ENCODE data around the gene ZNF593.
A peak's percentile ranks its signal among the peaks of the same experiment; 100 is the strongest.

Gene ZNF593

DNA sequence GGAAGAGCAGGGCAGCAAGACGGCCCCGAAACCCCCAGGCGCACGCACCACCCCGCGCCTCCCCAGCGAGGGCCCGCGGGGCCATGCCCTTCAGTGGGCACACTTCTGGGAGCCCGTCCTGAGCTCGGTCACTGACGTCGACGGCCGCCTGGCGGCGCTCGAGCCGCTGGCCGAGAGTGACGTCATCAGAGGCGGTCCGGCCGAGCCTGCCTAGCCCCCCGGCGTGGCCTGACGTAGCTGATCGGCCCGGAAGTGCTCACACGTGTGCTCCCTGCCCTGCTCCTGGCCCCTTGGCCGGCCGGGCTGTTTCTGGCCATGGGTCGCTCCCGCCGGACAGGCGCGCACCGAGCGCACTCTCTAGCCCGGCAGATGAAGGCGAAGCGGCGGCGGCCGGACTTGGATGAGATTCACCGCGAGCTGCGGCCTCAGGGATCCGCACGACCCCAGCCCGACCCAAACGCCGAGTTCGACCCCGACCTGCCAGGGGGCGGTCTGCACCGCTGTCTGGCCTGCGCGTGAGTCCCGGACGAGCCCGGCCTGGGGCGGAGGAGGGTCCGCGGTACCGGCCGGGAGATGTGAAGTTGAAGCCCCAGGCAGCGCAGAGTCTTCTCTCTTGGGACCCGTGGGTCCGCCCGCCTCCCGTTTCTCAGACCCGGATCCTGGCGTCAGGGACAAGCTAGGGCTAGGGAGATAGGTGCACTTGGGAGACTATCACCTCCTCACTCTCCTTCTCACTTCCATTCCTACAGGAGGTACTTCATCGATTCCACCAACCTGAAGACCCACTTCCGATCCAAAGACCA lies at the start of gene ZNF593:
TSS of gene ZNF593 (plus strand) at position 240 of the 803 bp plus-strand sequence. CDS start at position 316, 76 bp downstream.
- peak within 1 kb of the TSS; percentile 88 for H3K4me3 Mint-ChIP-seq
- no peaks in the 10 kb centered on the region for H3K9me3 Mint-ChIP-seq
- H3K27ac Mint-ChIP-seq, result peak within 1 kb of the TSS; percentile 95
- H3K36me3 Mint-ChIP-seq (ENCODE audit: low read depth), result peaks cover 31% of the 10 kb centered on the region
- peaks cover 2% of the 10 kb centered on the region for H3K27me3 Mint-ChIP-seq
- peaks cover 19% of the 10 kb centered on the region for H3K4me1 Mint-ChIP-seq (ENCODE audit: low read depth)
- DNase-seq, result peak; percentile 94

- no peaks in the 10 kb centered on the region for H3K9me3 Mint-ChIP-seq
- peaks cover 72% of the 10 kb centered on the region for H3K4me1 Mint-ChIP-seq (ENCODE audit: low read depth)
- no peak for DNase-seq
- H3K27me3 Mint-ChIP-seq, result no peaks in the 10 kb centered on the region
- H3K36me3 Mint-ChIP-seq (ENCODE audit: low read depth), result peaks cover 58% of the 10 kb centered on the region
- H3K4me3 Mint-ChIP-seq, result no peak overlapping the region
- H3K27ac Mint-ChIP-seq, result no peak overlapping the region
Observed at GRCh38 chr1:26121854-26122773, 47.6 kb upstream of the ZNF593 start.

DNA sequence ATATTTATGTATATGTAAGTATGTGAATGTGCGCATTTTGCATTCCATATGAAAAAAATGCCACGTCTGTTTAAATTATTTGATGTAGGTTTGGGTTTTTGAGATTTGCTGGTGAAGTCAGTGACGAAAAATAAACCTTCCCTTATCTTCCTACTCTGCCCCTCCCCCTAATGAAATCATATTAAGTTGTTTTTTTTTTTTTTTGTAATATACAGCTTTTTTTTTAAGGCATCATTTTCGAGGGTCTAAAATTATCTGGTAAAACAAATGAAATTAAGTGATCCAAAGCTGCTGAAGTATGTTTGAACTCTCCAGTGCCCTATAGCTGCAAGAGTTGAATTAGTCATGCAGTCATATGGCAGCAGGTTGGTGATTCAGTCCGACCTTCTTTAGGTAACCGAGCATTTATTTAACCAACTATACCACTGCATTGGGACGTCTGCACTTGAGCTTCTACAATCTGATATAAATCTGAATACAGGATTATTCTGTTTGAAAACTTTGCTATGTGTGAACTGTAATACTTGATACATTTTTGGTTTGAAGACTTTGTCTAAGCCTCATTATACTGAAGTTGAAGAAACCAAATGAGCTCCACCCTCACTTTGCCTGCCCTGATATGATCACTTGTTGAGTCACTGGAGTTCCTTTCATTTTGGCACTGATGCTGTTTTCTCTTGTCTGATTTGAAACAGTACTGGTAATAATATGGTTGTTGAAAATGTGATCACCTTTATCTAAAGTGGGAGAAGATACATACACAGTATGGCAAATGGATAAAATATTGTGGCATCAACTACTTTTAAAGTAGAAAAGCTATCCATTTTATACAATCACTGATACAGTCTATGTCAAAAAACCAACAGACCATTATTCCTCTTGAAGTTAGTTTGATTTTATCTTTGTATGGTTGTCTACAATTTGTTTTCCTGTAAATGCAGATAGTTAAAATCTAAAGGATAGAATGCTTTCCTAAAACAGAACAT lies 46.4 kb upstream of the ZNF593 start:
- H3K36me3 Mint-ChIP-seq (ENCODE audit: low read depth), result peaks cover 48% of the 10 kb centered on the region
- H3K27ac Mint-ChIP-seq, result peak overlapping the region; percentile 65
- no peaks in the 10 kb centered on the region for H3K27me3 Mint-ChIP-seq
- H3K9me3 Mint-ChIP-seq, result no peaks in the 10 kb centered on the region
- no peak for DNase-seq
- peaks cover 80% of the 10 kb centered on the region for H3K4me1 Mint-ChIP-seq (ENCODE audit: low read depth)
- no peak overlapping the region for H3K4me3 Mint-ChIP-seq

DNA sequence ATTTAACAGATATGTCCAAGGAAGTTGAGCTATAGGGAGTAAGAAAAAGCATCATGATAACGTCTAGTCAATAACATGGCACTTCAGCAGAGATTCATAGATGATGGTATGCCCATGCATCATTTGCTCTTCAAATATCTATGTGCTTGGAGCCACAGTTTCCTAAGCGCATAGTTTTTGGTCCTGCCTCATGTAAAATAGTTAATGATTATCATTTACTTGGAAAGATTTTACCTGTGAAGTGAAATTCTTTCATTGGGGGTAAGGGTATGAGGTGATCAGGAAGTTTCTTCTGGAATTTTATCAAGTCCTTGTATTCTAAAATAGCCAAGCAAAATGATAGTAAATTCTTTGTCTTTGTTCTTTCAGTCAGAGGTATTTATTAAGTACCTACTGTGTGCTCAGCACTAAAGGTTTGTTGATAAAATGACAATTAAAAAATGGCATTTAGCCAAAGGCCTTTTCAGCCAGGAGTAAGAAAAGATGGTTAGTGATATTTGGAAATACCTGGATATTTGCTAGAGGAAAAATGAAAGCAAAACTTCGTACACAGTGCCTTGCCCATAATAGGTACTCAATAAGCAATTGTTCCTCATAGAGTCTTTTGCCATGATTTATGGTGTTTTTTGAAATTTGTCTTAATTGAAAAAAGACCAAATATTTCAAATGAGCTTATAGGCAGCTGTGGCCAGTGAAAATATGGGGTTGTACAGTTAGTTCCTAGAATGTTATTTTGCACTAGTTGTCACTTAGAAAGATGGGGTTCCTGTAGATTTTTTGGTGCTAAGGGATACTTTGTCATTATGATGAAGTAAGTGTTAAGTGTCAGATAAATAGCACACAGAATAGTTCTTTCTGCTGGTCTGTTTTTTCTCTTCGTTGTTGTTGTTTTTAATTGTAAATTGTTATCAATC lies 45.0 kb upstream of the ZNF593 start:
- no peak overlapping the region for H3K27ac Mint-ChIP-seq
- H3K9me3 Mint-ChIP-seq, result no peaks in the 10 kb centered on the region
- no peak for DNase-seq
- H3K4me1 Mint-ChIP-seq (ENCODE audit: low read depth), result peaks cover 69% of the 10 kb centered on the region
- no peak overlapping the region for H3K4me3 Mint-ChIP-seq
- H3K27me3 Mint-ChIP-seq, result no peaks in the 10 kb centered on the region
- H3K36me3 Mint-ChIP-seq (ENCODE audit: low read depth), result peaks cover 34% of the 10 kb centered on the region

- H3K27me3 Mint-ChIP-seq, result no peaks in the 10 kb centered on the region
- H3K27ac Mint-ChIP-seq, result no peak overlapping the region
- peaks cover 62% of the 10 kb centered on the region for H3K4me1 Mint-ChIP-seq (ENCODE audit: low read depth)
- H3K4me3 Mint-ChIP-seq, result no peak overlapping the region
- no peak for DNase-seq
- H3K36me3 Mint-ChIP-seq (ENCODE audit: low read depth), result peaks cover 27% of the 10 kb centered on the region
- no peaks in the 10 kb centered on the region for H3K9me3 Mint-ChIP-seq
Observed at GRCh38 chr1:26125382-26125781, 44.3 kb upstream of the ZNF593 start.

DNA sequence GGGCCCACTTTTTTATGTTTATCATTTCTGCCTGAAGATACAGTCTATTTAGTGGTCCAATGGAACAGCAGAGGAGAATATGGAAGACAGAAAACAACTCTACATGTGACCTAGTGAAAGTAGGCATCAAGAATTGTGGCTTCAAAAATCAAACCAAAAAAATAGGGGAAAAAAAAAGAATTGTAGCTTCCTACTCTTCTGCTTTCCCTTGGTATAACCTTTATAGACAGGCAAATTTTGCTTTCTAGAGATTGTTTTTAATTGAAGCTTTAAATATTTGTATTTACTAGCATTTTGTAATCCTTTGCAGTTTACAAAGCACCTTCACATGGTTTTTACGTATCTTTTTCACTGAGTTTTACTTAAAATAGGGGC lies 43.8 kb upstream of the ZNF593 start:
- peaks cover 25% of the 10 kb centered on the region for H3K36me3 Mint-ChIP-seq (ENCODE audit: low read depth)
- H3K4me3 Mint-ChIP-seq, result peak overlapping the region; percentile 55
- H3K4me1 Mint-ChIP-seq (ENCODE audit: low read depth), result peaks cover 61% of the 10 kb centered on the region
- peak overlapping the region; percentile 66 for H3K27ac Mint-ChIP-seq
- H3K9me3 Mint-ChIP-seq, result no peaks in the 10 kb centered on the region
- no peak for DNase-seq
- H3K27me3 Mint-ChIP-seq, result no peaks in the 10 kb centered on the region

GRCh38 chr1:26126321-26127084 lies 43.2 kb upstream of the ZNF593 start:
- H3K27me3 Mint-ChIP-seq, result no peaks in the 10 kb centered on the region
- DNase-seq, result no peak
- H3K4me1 Mint-ChIP-seq (ENCODE audit: low read depth), result peaks cover 61% of the 10 kb centered on the region
- peaks cover 25% of the 10 kb centered on the region for H3K36me3 Mint-ChIP-seq (ENCODE audit: low read depth)
- no peaks in the 10 kb centered on the region for H3K9me3 Mint-ChIP-seq
- peak overlapping the region; percentile 55 for H3K4me3 Mint-ChIP-seq
- peak overlapping the region; percentile 66 for H3K27ac Mint-ChIP-seq

DNA sequence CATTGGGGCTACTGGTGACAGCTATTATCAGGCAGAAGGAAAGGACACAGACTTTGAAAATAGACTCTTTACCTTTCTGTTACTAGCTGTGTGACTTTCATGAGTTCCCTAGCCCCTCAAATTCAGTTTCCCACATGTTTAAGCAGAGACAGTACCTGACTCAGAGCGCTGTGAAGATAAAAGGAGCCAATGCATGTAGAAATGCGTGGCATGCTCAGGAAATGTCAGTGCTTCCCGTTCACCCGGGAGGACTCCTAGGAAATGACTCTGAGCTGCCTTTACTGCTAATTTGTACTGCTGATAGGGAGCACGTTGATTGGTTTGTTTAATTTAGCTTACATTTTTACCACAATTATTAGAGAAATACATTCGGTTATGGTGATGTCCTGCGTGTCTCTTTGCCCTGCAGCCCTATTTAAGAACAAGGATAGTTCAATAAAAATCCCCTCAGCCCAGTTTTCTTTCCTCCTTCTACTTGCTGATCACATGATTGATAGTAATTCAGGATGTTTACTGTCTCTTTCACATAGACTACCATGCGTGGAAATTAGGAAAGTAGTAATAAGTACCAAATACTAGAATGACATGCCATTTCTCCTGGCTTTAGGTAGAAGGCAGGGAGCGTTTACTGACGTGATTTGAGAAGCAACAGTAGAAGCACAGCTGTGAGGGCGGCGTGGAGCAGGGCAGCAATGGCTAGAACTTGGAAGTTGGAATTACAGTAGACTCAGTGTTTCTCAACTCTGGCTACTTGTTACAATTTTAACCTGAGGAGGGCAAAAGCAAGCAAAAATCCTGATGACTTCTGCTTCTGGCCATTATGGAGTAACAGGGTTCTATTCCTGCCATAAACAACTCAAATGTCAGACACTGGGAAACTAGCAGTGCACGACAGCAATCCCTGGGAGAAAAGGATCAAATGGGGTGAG lies 42.2 kb upstream of the ZNF593 start:
- peaks cover 15% of the 10 kb centered on the region for H3K36me3 Mint-ChIP-seq (ENCODE audit: low read depth)
- H3K27me3 Mint-ChIP-seq, result no peaks in the 10 kb centered on the region
- H3K27ac Mint-ChIP-seq, result peak overlapping the region; percentile 74
- no peaks in the 10 kb centered on the region for H3K9me3 Mint-ChIP-seq
- no peak for DNase-seq
- H3K4me3 Mint-ChIP-seq, result peak overlapping the region; percentile 55
- peaks cover 55% of the 10 kb centered on the region for H3K4me1 Mint-ChIP-seq (ENCODE audit: low read depth)

- H3K9me3 Mint-ChIP-seq, result no peaks in the 10 kb centered on the region
- peaks cover 35% of the 10 kb centered on the region for H3K4me1 Mint-ChIP-seq (ENCODE audit: low read depth)
- DNase-seq, result no peak
- no peak overlapping the region for H3K4me3 Mint-ChIP-seq
- no peak overlapping the region for H3K27ac Mint-ChIP-seq
- peaks cover 2% of the 10 kb centered on the region for H3K36me3 Mint-ChIP-seq (ENCODE audit: low read depth)
- H3K27me3 Mint-ChIP-seq, result no peaks in the 10 kb centered on the region
Observed at GRCh38 chr1:26129778-26130177, 39.9 kb upstream of the ZNF593 start.

GRCh38 chr1:26130695-26131094 lies 39.0 kb upstream of the ZNF593 start:
- peaks cover 28% of the 10 kb centered on the region for H3K4me1 Mint-ChIP-seq (ENCODE audit: low read depth)
- DNase-seq, result no peak
- no peaks in the 10 kb centered on the region for H3K9me3 Mint-ChIP-seq
- H3K36me3 Mint-ChIP-seq (ENCODE audit: low read depth), result no peaks in the 10 kb centered on the region
- no peak overlapping the region for H3K27ac Mint-ChIP-seq
- no peak overlapping the region for H3K4me3 Mint-ChIP-seq
- H3K27me3 Mint-ChIP-seq, result no peaks in the 10 kb centered on the region

DNA sequence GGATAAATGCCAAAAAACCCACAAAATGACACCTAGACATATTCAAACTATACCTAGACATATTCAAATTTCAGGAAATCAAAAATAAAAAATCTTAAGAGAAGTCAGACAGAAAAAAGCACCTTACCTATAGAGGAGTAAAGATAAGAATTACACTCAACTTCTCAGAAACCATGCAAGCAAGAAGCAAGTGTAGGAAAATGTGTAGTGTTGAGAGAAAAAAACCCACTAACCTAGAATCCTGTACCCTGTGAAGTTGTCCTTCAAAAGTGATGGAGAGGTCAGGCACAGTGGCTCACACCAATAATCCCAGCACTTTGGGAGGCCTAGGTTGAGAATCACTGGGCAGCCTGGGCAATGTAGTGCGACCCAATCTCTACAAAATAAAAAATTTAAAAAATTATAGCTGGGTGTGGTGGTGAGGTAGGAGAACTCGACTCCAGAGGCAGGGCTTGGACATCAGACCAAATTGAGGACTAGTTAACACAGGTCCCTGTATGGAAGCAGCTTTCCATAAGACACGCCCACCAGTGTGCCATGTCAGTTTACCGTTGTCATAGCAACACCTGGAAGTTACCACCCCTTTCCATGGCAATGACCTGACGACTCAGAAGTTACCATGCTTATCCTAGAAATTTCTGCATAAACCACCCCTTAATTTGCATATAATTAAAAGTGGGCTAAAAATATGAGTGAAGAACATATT lies 37.4 kb upstream of the ZNF593 start:
- Mint-ChIP-seq H3K27ac (no peak overlapping the region), H3K4me3 (no peak overlapping the region), H3K27me3 (no peaks in the 10 kb centered on the region), H3K9me3 (no peaks in the 10 kb centered on the region), H3K36me3 (ENCODE audit: low read depth) (no peaks in the 10 kb centered on the region), H3K4me1 (ENCODE audit: low read depth) (peaks cover 14% of the 10 kb centered on the region)
- DNase-seq, result no peak
